GM19455 (cell line): ENCODE results near the gene MOB4.
"Not testable (repeated sequence)": the region's sequence is repeated elsewhere in the genome, so short reads cannot be mapped to it uniquely, and the experiment has no call there.

ENCODE experiments used
- ATAC-seq: cut with Tn5 transposase; IDR thresholded peaks from one replicate; pipeline ENCODE4 v1.9.1; 2021; ENCODE audit not compliant: unreplicated experiment

Gene MOB4

GRCh38 chr2:197587255-197587654 is 71.4 kb downstream of the MOB4 start:
- not testable (repeated sequence) for ATAC-seq

GRCh38 chr2:197591339-197592072 is 75.6 kb downstream of the MOB4 start:
- ATAC-seq: no peak

GRCh38 chr2:197596766-197597165 is 80.9 kb downstream of the MOB4 start:
- ATAC-seq: no peak

- ATAC-seq: no peak
Observed at GRCh38 chr2:197597166-197597565, 81.3 kb downstream of the MOB4 start.

- ATAC-seq: no peak
Observed at GRCh38 chr2:197598450-197598849, 82.6 kb downstream of the MOB4 start.

GRCh38 chr2:197599285-197599965 is 83.6 kb downstream of the MOB4 start:
- ATAC-seq: peak; percentile 62

- ATAC-seq: no peak
Observed at GRCh38 chr2:197600306-197600705, 84.4 kb downstream of the MOB4 start.

GRCh38 chr2:197601726-197602125 is 85.9 kb downstream of the MOB4 start:
- no peak for ATAC-seq
